GM23338 (cell line): ENCODE measurements around the gene VOPP1. TPM values are rescaled to one million over a fixed set of nuclear protein-coding genes. Genes with fewer than 3 reads are reported as not detected.

Source experiments
- ATAC-seq: fragments of 200-7000 bp; cut with Tn5 transposase; 3 replicates; pipeline ENCODE4 v1.9.1; 2020
- DNase-seq: peaks from one replicate; pipeline ENCODE4 v3.0.0-alpha.2; 2015; ENCODE audit warnings: low spot score
- H2AFZ ChIP-seq: fragments of 200-600 bp; sonication (generic); 2 replicates; pipeline ENCODE4 v1.8.0; 2016; ENCODE audit warnings: antibody characterized with exemption, mild to moderate bottlenecking, moderate library complexity
- H3F3A ChIP-seq: fragments of 200-600 bp; sonication (generic); replicated peaks from 2 replicates; pipeline ENCODE4 v1.8.0; 2017; ENCODE audit warnings: antibody characterized with exemption, mixed run types, low read depth
- H3K27ac ChIP-seq: fragments of 200-600 bp; sonication (generic); 2 replicates; pipeline ENCODE4 v1.6.1; 2016; ENCODE audit warnings: low read depth
- H3K27me3 ChIP-seq: fragments of 200-600 bp; sonication (generic); 2 replicates; pipeline ENCODE4 v1.8.0; 2016; ENCODE audit warnings: mild to moderate bottlenecking, mixed run types, moderate library complexity; ENCODE audit not compliant: insufficient read depth
- H3K36me3 ChIP-seq: fragments of 200-600 bp; sonication (generic); 2 replicates; pipeline ENCODE4 v1.8.0; 2016; ENCODE audit warnings: mild to moderate bottlenecking; ENCODE audit not compliant: insufficient read depth
- H3K4me1 ChIP-seq: fragments of 200-600 bp; sonication (generic); 2 replicates; pipeline ENCODE4 v1.8.0; 2016; ENCODE audit warnings: mild to moderate bottlenecking, moderate library complexity; ENCODE audit not compliant: insufficient read depth
- H3K4me2 ChIP-seq: fragments of 200-600 bp; sonication (generic); 2 replicates; pipeline ENCODE4 v1.7.1; 2017; ENCODE audit warnings: mixed run types
- H3K4me3 ChIP-seq: fragments of 200-600 bp; sonication (generic); 2 replicates; pipeline ENCODE4 v1.6.1; 2016; ENCODE audit warnings: mixed run types
- H3K79me2 ChIP-seq: fragments of 200-600 bp; sonication (generic); replicated peaks from 2 replicates; pipeline ENCODE4 v1.8.0; 2017; ENCODE audit warnings: mild to moderate bottlenecking; ENCODE audit not compliant: insufficient read depth
- H3K9me2 ChIP-seq: fragments of 200-600 bp; sonication (generic); 2 replicates; pipeline ENCODE4 v1.8.0; 2017; ENCODE audit not compliant: insufficient read depth
- H4K20me1 ChIP-seq: fragments of 200-600 bp; sonication (generic); replicated peaks from 2 replicates; pipeline ENCODE4 v1.8.0; 2017; ENCODE audit warnings: mild to moderate bottlenecking; ENCODE audit not compliant: insufficient read depth
- H3K27ac Mint-ChIP-seq: 2 replicates; pipeline ENCODE4 v1.8.0; 2020; ENCODE audit warnings: inconsistent platforms, mild to moderate bottlenecking, moderate library complexity, mixed read lengths
- H3K27me3 Mint-ChIP-seq: 3 replicates; pipeline ENCODE4 v1.8.0; 2022; ENCODE audit warnings: low read depth, mild to moderate bottlenecking, moderate library complexity, mixed read lengths, inconsistent platforms; ENCODE audit not compliant: insufficient read depth, poor library complexity
- H3K36me3 Mint-ChIP-seq: 3 replicates; pipeline ENCODE4 v1.8.0; 2021; ENCODE audit warnings: low read depth, mild to moderate bottlenecking, inconsistent platforms, moderate library complexity, mixed read lengths
- H3K4me1 Mint-ChIP-seq: 3 replicates; pipeline ENCODE4 v1.8.0; 2020; ENCODE audit warnings: mild to moderate bottlenecking, inconsistent platforms, mixed read lengths
- H3K4me3 Mint-ChIP-seq: 3 replicates; pipeline ENCODE4 v1.8.0; 2021; ENCODE audit warnings: moderate library complexity, mild to moderate bottlenecking, inconsistent platforms, mixed read lengths
- H3K9me3 Mint-ChIP-seq: 3 replicates; pipeline ENCODE4 v1.8.0; 2020; ENCODE audit warnings: moderate library complexity, mild to moderate bottlenecking, inconsistent platforms, mixed read lengths
- CREB1 ChIP-seq: fragments of 250-450 bp; sonication (Bioruptor Pico); IDR thresholded peaks from 2 replicates; pipeline ENCODE4 v1.5.0; 2020; ENCODE audit warnings: low read depth, mild to moderate bottlenecking, moderate library complexity
- CTCF ChIP-seq, 2 experiments: fragments of 200-600 bp in 1 of 2; sonication (generic) in 1 of 2; conservative IDR thresholded peaks; 2 replicates each; pipeline versions ENCODE4 v1.5.1 to v1.6.1; 2016 to 2017; ENCODE audit warnings: antibody characterized with exemption in 2 of 2, low read depth in 2 of 2, mild to moderate bottlenecking in 2 of 2, moderate library complexity in 1 of 2
- ETS1 ChIP-seq: IDR thresholded peaks from 2 replicates; pipeline ENCODE4 v1.6.1; 2016; ENCODE audit warnings: antibody characterized with exemption
- EZH2 ChIP-seq: fragments of 200-600 bp; sonication (generic); IDR thresholded peaks from one replicate; pipeline ENCODE4 v1.8.0; 2017; ENCODE audit warnings: antibody characterized with exemption, mild to moderate bottlenecking, low read depth; ENCODE audit not compliant: unreplicated experiment
- EZH2phosphoT487 ChIP-seq: fragments of 200-600 bp; sonication (generic); IDR thresholded peaks from one replicate; pipeline ENCODE4 v1.8.1; 2018; ENCODE audit warnings: antibody characterized with exemption; ENCODE audit not compliant: unreplicated experiment
- JUNB ChIP-seq: IDR thresholded peaks from one replicate; pipeline ENCODE4 v1.6.1; 2016; ENCODE audit warnings: antibody characterized with exemption; ENCODE audit not compliant: unreplicated experiment
- REST ChIP-seq: IDR thresholded peaks from one replicate; pipeline ENCODE4 v1.6.1; 2018; ENCODE audit warnings: antibody characterized with exemption; ENCODE audit not compliant: unreplicated experiment
- STAT1 ChIP-seq: IDR thresholded peaks from one replicate; pipeline ENCODE4 v1.6.1; 2016; ENCODE audit warnings: antibody characterized with exemption; ENCODE audit not compliant: unreplicated experiment
- ZNF114 ChIP-seq: fragments of 250-450 bp; sonication (Bioruptor Pico); IDR thresholded peaks from 2 replicates; pipeline ENCODE4 v1.5.0; 2020; ENCODE audit warnings: mild to moderate bottlenecking, moderate library complexity
- ZNF331 ChIP-seq: fragments of 250-450 bp; sonication (Bioruptor Pico); IDR thresholded peaks from 2 replicates; pipeline ENCODE4 v1.5.0; 2020; ENCODE audit warnings: low read depth, mild to moderate bottlenecking, moderate library complexity
- ZNF462 ChIP-seq: fragments of 250-450 bp; sonication (Bioruptor Pico); IDR thresholded peaks from 2 replicates; pipeline ENCODE4 v1.5.0; 2020; ENCODE audit warnings: mild to moderate bottlenecking, moderate library complexity
- polyA plus RNA-seq: library from polyadenylated mRNA; unstranded; fragments of >200 nt; fragmentation: Nextera tagmentation; extraction: Ambion mirVana; gene quantifications from 2 replicates; pipeline ENCODE4 v1.2.1, GENCODE V29; 2016
- total RNA-seq: library from RNA; depleted of rRNA; stranded (reverse); fragments of >200 nt; shearing (Covaris generic); gene quantifications from 2 replicates; pipeline ENCODE4 v1.2.3, GENCODE V29; 2014

The VOPP1 gene
- total and polyA plus RNA-seq, 2 experiments from 2014 or later = 28.2 to 73.7 TPM

GRCh38 chr7:55436457-55436856 is 135.8 kb downstream of the VOPP1 start:
- Mint-ChIP-seq H3K27ac (no peak overlapping the region), H3K27me3 (peaks cover 13% of the 10 kb centered on the region), H3K9me3 (no peaks in the 10 kb centered on the region), H3K4me3 (no peak overlapping the region), H3K36me3 (no peaks in the 10 kb centered on the region), H3K4me1 (peaks cover 6% of the 10 kb centered on the region; the same call in 2 of the 3 replicates)
- no peaks in the 10 kb centered on the region for H3K36me3 ChIP-seq
- ATAC-seq (no peak), DNase-seq (no peak)
- H3K9me2 ChIP-seq = no peaks in the 10 kb centered on the region
- no peaks in the 10 kb centered on the region for H3F3A ChIP-seq
- H3K4me1 ChIP-seq = no peaks in the 10 kb centered on the region
- no peak overlapping the region for H2AFZ ChIP-seq
- H3K27ac ChIP-seq = no peak overlapping the region
- no peaks in the 10 kb centered on the region for H4K20me1 ChIP-seq
- TF ChIP-seq ZNF462 (CRISPR knock-in tag) = no peak
- TF ChIP-seq CTCF (conservative IDR thresholded peaks at IDR 0.05; ENCODE audit: low read depth in 2 of 2) = no peak
- no peak for TF ChIP-seq EZH2
- TF ChIP-seq REST = no peak
- no peak for TF ChIP-seq STAT1
- no peak for TF ChIP-seq EZH2phosphoT487
- no peak for TF ChIP-seq ETS1
- no peak for TF ChIP-seq ZNF331 (CRISPR knock-in tag)
- TF ChIP-seq ZNF114 (CRISPR knock-in tag) = no peak
- TF ChIP-seq CREB1 (CRISPR knock-in tag) = no peak
- TF ChIP-seq JUNB = no peak
- no peaks in the 10 kb centered on the region for H3K27me3 ChIP-seq
- H3K4me2 ChIP-seq = no peak overlapping the region
- no peak overlapping the region for H3K4me3 ChIP-seq
- no peaks in the 10 kb centered on the region for H3K79me2 ChIP-seq
